T-helper 1 cell (primary cell): ENCODE results near the gene NKX1-1.

Experiments
- DNase-seq, 5 donors: peaks; one replicate each; pipeline ENCODE4 v3.0.0-alpha.2; 2012 to 2020

NKX1-1 gene

GRCh38 chr4:1371176-1372165 is 34.8 kb downstream of the NKX1-1 start:
- no peak for DNase-seq

- peak in 1 of 5 donors; percentile 3 for DNase-seq
These were observed 35.7 kb downstream of the NKX1-1 start for GRCh38 chr4:1370321-1371124.

- DNase-seq: no peak
These were observed 36.7 kb downstream of the NKX1-1 start for GRCh38 chr4:1369479-1370079.

- DNase-seq: no peak
These were observed 37.2 kb downstream of the NKX1-1 start for GRCh38 chr4:1369091-1369450.

GRCh38 chr4:1368421-1369090 is 37.7 kb downstream of the NKX1-1 start:
- no peak for DNase-seq

- DNase-seq: no peak
These were observed 38.3 kb downstream of the NKX1-1 start for GRCh38 chr4:1367936-1368289.

GRCh38 chr4:1367230-1367935 is 38.9 kb downstream of the NKX1-1 start:
- DNase-seq: no peak

GRCh38 chr4:1366371-1367229 is 39.6 kb downstream of the NKX1-1 start:
- no peak for DNase-seq

GRCh38 chr4:1365271-1366178 is 40.7 kb downstream of the NKX1-1 start:
- DNase-seq: no peak

GRCh38 chr4:1364748-1365147 is 41.5 kb downstream of the NKX1-1 start:
- DNase-seq: no peak

GRCh38 chr4:1364217-1364616 is 42.0 kb downstream of the NKX1-1 start:
- DNase-seq: no peak

GRCh38 chr4:1363513-1363912 is 42.7 kb downstream of the NKX1-1 start:
- no peak for DNase-seq

GRCh38 chr4:1362521-1362920 is 43.7 kb downstream of the NKX1-1 start:
- DNase-seq: no peak

- no peak for DNase-seq
These were observed 44.2 kb downstream of the NKX1-1 start for GRCh38 chr4:1362046-1362445.

GRCh38 chr4:1361431-1361830 is 44.8 kb downstream of the NKX1-1 start:
- no peak for DNase-seq

GRCh38 chr4:1360423-1361283 is 45.6 kb downstream of the NKX1-1 start:
- DNase-seq: no peak

- DNase-seq: no peak
These were observed 46.3 kb downstream of the NKX1-1 start for GRCh38 chr4:1359976-1360375.

GRCh38 chr4:1359144-1359501 is 47.1 kb downstream of the NKX1-1 start:
- DNase-seq: no peak
